HG02981 (cell line): ENCODE results near the gene ARL15.

Experiments used
- ATAC-seq: cut with Tn5 transposase; IDR thresholded peaks from one replicate; pipeline ENCODE4 v1.9.1; 2021; ENCODE audit warnings: mild to moderate bottlenecking, moderate library complexity; ENCODE audit not compliant: unreplicated experiment

Gene ARL15

DNA sequence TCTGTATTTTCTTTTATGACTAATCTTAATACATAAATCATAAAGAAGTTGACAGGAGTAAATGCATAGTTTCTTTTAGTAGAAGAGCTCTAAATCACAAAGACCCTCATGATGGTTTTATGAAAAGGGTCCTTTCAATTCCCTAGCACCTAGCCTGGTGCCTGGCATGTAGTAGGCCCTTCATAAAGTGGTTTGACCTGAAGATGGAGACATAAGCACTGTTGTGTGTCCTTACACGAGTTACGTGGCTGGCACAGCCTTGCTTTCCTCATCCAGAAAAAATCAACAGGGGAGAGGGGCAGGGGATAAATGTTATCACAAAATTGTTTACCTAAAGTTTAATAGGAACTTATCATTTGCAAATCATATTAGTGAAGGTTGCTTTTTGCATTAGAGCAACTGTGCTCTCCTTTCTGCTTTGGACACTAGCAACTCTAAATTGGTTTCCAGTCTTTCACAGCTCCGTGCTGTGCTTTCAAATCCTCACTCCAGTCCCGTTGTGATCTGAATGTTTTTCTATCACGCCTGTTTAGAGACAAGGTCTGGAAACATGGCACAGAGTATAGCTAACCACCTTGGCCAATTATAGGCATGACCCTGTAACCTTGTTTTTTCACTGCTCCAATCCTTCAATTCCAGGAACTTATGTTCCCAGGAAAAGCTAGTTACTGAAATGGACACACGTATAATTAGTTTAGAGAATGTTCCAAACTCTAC, 55.7 kb downstream of the ARL15 start:
- ATAC-seq: no peak

DNA sequence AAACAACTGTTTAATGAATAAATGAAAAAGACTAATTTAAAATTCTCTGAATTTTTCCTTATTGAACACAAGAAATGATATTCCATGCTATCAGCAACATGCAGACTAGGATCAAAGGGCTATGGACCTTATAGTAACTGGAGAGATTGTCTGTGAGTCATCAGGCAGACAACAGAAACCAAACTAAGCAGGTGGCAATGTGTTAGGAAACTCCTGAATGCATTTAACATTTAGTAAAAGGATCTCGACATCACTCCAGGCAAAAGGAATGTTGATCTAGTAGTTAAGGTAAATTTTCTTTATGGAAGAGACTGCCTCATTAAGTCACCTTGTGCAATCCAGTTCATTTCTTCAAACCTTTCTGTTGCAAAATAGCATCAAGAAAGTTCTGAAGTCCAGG, 58.4 kb downstream of the ARL15 start:
- no peak for ATAC-seq

- no peak for ATAC-seq
These were observed 61.0 kb downstream of the ARL15 start for GRCh38 chr5:54249210-54250028.

- no peak for ATAC-seq
These were observed 63.1 kb downstream of the ARL15 start for GRCh38 chr5:54247226-54247625.

- ATAC-seq: peak; percentile 60
These were observed 66.8 kb downstream of the ARL15 start for GRCh38 chr5:54243483-54244080.

DNA sequence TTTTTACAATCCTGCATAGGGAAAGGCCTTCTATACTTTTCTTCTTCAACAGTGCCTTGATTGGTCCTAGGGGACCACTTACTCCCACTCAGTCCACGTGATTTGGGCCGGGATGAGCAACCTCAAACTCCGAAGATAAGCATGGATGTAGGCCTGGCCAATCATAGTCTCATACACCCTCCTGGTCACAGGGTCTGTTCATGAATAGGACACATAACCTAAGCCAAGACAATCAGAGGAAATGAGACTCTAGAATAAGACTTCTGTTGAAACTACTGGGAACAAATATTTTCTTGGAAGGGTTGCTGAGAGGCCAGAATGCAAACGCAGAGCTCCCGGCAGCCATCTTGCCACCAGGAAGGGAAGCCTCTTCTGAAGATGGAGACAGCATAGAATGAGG, 68.1 kb downstream of the ARL15 start:
- ATAC-seq: no peak

DNA sequence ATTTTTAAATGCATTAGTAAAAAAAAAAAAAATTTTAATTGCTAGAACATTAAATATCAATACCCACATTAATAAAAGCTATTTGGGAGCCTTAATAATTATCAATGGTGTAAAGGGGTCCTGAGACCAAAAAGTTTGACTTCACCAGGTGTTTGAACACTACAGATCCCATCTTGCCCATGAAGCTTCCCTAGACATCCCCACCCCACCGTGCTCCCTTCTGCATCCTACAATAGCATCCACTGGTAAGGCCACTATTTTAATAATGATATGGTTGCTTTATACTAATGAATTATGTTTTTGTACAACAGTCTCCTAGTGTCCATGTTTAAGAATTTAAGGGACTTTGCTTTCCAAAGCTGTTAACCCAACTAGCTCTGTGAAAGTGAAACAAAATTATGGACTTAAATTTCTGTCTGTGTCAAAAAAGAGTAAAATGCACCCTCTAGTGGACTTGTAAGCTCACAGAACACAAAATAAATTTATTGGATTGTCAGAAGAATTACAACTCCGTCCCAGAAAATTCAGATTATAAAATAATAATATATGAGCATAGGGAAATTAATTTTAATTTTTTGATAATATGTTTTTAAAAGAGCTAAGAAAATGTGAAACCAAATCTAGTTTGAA, 76.0 kb downstream of the ARL15 start:
- ATAC-seq: no peak

DNA sequence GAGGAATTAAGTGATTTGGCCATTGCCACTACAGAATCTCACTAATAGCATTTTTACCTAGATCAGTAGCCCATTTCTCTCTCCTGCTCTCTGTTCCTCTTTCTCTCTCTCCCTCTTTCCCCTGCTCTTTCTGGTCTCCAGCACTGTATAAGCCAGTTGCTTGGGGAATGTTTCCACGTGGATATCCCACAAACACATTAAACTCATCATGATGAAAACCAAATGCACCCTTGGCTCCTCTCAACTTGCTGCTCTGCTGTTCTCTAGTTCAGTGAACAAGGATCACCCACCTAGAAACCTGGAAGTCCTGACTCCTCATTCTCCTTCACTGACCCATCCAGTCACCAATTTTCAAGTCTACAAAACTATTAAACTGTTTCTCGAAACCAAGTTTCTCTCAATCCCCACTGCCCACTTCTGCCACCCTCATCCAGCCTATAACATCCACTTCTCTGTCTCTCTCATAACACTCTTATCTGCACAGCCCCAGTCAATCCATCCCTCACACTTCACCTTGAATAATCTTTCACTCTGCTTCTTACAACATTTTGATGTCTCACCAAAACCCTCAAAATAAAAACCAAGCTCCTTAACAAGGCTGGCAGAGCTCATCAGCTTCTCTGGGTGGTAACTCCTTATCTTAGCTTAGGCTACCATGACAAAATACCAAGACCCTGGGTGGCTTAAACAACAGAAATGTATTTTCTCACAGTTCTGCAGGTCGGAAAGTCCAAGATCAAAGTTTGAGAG, 79.3 kb downstream of the ARL15 start:
- no peak for ATAC-seq

DNA sequence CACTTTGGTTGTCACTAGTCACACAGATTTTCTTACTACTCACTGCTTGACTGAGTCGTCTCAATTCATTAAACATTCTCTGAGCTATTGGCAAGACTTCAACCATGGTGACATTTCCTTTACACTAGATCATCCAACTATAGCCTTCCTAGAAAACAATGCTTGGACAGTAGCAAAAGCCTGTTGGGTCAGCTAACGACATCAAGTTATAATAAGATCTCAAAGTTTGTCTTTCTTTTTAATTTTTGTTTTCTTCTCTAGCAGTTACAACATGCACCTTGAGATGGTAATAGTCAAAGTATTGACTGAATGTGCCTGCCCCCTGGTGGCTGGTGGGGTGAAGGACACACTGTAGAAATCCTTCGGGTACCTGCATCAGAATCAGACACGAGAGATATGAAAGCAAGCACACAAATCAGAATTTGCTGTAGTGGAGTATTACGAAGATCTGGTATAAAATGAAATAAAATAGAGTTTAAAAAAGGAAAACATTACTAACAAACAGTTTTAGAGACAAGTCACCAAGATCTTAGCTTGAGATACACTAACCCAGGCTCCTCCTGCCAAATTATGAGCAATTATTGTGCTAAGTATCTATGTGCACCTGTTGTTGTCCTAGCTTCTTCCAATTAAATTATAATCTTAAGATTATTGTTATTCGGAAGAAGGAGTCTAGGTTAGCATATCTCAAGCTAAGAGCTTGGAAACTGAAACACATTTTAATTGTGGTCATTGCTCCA, 81.2 kb downstream of the ARL15 start:
- peak; percentile 92 for ATAC-seq

DNA sequence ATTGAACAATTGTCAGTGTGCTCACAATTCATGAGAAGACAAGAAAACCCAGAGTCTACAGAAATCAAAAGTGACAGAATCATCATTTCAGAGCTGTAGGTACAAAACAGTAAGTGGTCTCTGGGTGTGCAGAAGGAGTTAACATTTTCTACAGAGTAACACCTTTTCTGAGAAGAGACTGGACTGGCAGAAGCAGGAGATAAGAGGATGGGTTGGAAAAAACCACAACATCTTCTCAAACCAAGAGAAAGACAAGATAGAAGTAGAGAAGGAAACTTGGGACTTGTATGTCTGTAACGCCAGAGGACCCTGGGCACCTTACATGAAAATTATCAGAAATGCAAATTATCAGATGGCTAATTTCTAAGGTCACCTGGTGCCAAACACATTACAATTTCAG, 82.6 kb downstream of the ARL15 start:
- no peak for ATAC-seq

GRCh38 chr5:54227109-54227508, 83.3 kb downstream of the ARL15 start:
- ATAC-seq: no peak

- ATAC-seq: no peak
These were observed 84.2 kb downstream of the ARL15 start for GRCh38 chr5:54226215-54226614.

DNA sequence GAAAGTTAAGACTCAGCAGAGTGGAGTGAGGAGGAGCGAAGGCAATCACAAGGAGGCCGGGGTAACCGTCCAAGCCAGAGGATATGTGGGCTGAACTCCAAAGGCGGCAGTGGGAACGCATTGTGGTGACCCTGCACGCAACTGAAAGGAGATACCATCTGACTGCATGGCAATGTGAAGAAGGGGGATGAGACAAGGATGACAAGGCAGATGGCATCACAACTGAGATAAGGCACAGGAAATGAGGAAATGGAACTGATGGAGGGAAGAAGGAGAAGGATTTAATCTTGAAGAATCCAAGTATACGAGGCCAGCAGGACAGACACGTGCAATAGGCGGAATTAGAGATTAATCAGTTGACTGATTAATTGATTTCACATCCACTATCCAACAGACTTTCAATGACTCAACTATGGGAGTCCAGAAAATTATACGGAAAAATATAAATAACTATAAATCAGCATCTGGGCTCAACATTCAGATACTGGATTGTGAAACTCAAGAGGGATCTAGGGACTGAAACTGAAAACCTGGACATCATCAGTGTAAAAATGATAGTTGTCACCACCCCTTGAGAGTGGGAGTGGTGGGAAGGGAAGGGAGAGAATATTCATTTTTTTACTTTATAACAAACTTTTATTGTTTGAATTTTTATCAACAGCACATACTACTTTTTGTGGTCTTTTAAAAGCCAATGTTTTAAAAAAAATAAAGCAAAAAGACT, 86.1 kb downstream of the ARL15 start:
- ATAC-seq: no peak

GRCh38 chr5:54222336-54222735, 88.0 kb downstream of the ARL15 start:
- ATAC-seq: no peak

DNA sequence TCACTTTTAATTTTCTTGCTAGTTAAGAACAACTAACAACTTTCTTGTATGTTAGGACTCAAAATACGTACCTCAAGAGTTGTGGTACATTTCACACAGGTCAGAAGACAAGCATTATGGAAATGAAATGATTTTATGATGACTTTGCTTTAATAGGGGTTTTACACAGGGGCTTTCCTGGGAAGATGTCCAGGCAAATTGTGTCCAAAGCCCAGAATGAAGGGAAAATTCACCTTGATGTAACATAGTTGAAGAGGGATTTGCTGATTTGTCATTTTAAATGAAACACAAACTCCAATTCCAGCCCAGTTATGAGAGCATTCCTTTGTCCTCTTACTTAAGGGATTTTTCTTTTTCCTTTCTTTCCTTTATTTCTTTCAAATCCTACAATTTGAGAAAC, 89.2 kb downstream of the ARL15 start:
- no peak for ATAC-seq

DNA sequence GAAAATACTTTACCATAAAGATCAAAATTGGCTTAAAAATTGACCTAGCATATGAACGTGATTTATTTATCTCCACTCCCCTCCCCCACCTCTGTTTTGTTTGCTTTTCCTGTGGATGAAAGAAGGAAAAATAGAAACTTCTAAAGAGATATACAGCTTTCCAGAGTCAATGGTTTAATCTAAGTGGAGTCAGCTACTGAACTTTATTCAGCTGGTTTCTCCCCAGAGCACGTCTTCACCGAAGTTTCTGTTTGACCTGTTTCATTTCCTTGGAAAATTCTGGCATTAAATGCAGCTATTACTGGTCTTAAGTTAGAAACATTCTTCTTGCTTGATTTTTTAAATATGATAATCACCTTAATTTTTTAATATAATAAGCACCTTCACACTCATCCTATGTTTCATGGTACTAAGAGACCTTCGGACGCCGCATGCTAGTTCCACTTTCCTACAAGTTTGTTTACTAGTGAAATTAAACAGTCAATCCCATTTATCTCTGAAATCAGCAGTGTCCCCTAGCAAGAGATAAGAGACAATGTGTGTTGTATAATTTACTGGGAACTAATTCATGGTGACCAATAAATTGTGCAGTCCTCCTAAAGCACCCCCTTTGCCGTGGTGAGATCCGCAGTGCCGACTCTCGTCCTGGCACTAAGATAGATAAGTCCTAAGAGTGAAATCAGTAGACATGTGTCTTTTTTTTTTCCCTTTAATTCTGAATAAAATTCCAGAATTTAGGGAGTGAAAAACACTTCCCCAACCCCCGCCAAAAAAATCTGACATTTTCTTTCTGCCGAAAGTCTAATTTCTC, 89.9 kb downstream of the ARL15 start:
- no peak for ATAC-seq

GRCh38 chr5:54217826-54218503, 92.4 kb downstream of the ARL15 start:
- ATAC-seq: no peak

DNA sequence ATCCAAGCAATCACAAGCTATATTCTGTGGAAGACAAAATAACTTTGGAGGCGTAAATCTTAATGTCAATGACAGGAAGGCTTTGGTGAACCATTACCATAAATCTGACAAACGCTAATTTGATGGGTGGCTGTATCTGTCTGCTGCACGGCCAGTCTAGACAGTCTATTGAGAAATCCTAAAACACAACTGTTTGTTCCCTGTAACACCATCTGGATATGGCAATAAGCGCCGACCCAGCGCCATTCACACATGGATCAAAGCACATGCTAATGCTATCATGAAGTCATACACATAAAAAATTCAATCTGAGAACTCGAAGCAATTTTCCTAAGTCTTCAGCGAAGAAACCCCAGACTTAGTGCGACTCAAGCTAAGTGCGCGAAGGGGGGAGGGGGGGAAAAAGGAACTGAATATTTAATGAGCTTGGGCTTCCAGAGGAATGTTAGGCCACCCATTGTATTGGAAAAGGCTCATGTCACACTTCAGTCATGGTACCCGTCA, 95.1 kb downstream of the ARL15 start:
- ATAC-seq: no peak
